Measurements from ENCODE around the gene GEMIN7.

Gene GEMIN7

DNA sequence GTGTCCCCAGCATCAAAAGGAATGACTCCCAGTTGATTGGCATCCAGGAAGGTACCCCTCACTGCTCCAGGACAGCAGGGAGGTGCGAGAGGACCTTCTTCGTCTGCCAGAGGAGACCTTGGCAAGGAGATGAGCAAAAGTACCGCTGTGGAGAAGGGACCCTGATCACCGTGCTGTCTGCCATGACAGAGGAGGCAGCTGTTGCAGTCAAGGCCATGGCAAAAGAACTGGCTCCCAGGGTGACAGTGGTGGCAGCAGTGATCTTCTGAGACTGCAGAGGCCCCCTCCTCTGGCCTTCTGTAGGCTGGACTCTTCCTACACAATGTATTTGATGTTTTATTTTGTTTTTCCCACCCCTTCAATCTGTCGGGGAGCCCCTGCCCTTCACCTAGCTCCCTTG, 49.7 kb downstream of the GEMIN7 start:
- no peak for DNase-seq (ENCODE audit: low read depth)

GRCh38 chr19:45130236-45130635, 51.2 kb downstream of the GEMIN7 start:
- no peak for DNase-seq (ENCODE audit: low read depth)

GRCh38 chr19:45130888-45131615, 52.0 kb downstream of the GEMIN7 start:
- no peak for DNase-seq (ENCODE audit: low read depth)

DNA sequence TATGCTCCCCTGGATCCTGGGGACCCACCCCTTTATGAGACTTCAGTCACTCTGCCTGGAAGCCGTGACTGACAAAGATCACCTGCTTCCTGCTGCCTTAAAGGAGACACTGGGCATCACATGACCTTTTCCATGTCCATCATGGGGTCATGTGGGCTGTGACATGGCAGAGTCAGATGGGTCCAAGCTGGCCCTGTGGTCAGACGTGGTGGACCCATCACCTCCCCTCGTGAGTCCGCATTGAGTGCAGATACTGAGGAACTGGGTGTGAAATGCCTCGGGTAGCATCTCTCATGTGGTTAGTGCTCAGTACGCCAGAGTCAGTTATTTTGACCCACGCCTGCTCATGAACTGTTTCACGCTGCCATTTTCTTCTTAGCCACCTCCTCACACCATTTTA, 54.6 kb downstream of the GEMIN7 start:
- no peak for DNase-seq (ENCODE audit: low read depth)

- DNase-seq (ENCODE audit: low read depth), result no peak
Measured at GRCh38 chr19:45135176-45135885, 56.3 kb downstream of the GEMIN7 start.

GRCh38 chr19:45136507-45137178, 57.6 kb downstream of the GEMIN7 start:
- DNase-seq (ENCODE audit: low read depth), result no peak

- DNase-seq (ENCODE audit: low read depth), result no peak
Measured at GRCh38 chr19:45137179-45137761, 58.2 kb downstream of the GEMIN7 start.

DNA sequence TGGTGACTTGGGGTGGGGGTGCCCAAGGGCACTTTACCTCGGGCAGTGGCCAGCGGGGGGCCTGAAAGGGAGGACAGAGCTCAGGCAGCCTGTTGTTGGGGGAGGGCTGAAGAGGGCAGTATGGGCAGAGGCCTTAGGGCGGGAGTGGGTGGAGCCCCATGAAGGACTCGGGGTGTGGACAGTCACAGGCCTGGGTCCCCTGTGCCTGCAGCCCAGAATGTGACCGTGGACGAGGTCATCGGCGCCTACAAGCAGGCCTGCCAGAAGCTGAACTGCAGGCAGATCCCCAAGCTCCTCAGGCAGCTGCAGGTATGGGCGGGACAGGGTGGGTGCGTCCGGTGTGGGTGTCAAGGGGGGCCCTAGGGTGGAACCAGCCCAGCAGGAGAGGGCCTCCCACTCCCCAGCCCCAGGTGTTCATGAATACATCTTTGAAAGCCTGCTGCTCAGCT, 59.3 kb downstream of the GEMIN7 start:
- no peak for DNase-seq (ENCODE audit: low read depth)

GRCh38 chr19:45139286-45140143, 60.5 kb downstream of the GEMIN7 start:
- no peak for DNase-seq (ENCODE audit: low read depth)

DNA sequence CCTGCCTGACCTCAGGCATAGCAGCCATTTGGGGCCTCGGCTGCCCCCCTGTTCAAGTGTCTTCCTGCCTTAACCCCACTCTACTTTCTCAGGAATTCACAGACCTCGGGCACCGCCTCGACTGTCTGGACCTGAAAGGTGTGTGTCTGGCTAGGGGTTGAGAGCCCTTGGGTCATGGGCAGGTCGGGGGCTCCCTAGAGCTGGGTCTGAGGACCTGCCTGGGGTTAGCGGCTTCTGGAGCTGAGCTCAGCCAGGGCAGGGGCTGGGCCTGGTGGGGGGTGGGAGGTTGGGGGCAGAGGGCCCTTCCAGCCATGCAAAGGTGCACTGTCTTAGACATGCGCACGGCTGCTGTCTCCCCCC, 61.1 kb downstream of the GEMIN7 start:
- DNase-seq (ENCODE audit: low read depth), result no peak

GRCh38 chr19:45140533-45140932, 61.5 kb downstream of the GEMIN7 start:
- no peak for DNase-seq (ENCODE audit: low read depth)

Measured in activated T-cell treated with anti-CD3 and anti-CD28 coated beads for 48 hours (primary cell).